H1 (cell line): ENCODE measurements around the gene PLPPR3.

ENCODE experiments used
- BACH1 ChIP-seq: IDR thresholded peaks from 2 replicates; pipeline ENCODE4 v1.6.1; 2012; ENCODE audit warnings: low read length, improper control_type of control experiment
- EZH2 ChIP-seq: fragments of 200-600 bp; sonication (generic); IDR thresholded peaks from 2 replicates; pipeline ENCODE4 v1.7.1; 2012; ENCODE audit warnings: low read depth, mild to moderate bottlenecking, moderate library complexity, low read length, inconsistent platforms; ENCODE audit not compliant: severe bottlenecking
- TCF12 ChIP-seq: IDR thresholded peaks from 2 replicates; pipeline ENCODE4 v1.6.1; 2011; ENCODE audit warnings: low read depth, mild to moderate bottlenecking, low read length
- YY1 ChIP-seq: IDR thresholded peaks from 2 replicates; pipeline ENCODE4 v1.6.1; 2011; ENCODE audit warnings: low read depth, mild to moderate bottlenecking, low read length

DNA sequence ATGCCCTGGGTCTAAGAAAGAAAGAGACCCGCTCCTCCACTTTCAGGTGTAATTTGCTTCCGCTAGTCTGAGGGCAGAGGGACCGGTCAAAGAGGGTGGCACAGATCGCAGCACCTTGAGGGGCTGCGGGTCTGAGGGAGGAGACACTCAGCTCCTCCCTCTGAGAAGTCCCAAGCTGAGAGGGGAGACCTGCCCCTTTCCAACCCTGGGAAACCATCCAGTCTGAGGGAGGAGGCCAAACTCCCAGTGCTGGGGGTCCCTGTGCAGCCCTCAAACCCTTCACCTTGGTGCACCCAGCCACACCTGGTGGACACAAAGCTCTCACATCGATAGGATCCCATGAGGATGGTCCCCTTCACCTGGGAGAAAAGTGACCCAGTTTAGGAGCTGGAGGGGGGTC, 57.9 kb downstream of the PLPPR3 start:
- TF ChIP-seq EZH2 = no peak
- TF ChIP-seq YY1 = no peak
- TF ChIP-seq TCF12 = no peak
- TF ChIP-seq BACH1 = no peak
